Measurements from ENCODE around the gene ZBED4.

ZBED4 gene

GRCh38 chr22:49880281-49880680, 26.6 kb downstream of the ZBED4 start:
- no peak for DNase-seq (ENCODE audit: low read depth in 2 of 2)

GRCh38 chr22:49881856-49882255, 28.2 kb downstream of the ZBED4 start:
- no peak for DNase-seq (ENCODE audit: low read depth in 2 of 2)

GRCh38 chr22:49882519-49883293, 29.1 kb downstream of the ZBED4 start:
- no peak for DNase-seq (ENCODE audit: low read depth in 2 of 2)

GRCh38 chr22:49883294-49883640, 29.6 kb downstream of the ZBED4 start:
- DNase-seq (ENCODE audit: low read depth in 2 of 2) = no peak

- DNase-seq (ENCODE audit: low read depth in 2 of 2) = no peak
Observed at GRCh38 chr22:49884075-49884474, 30.4 kb downstream of the ZBED4 start.

- no peak for DNase-seq (ENCODE audit: low read depth in 2 of 2)
Observed at GRCh38 chr22:49884503-49885260, 31.0 kb downstream of the ZBED4 start.

GRCh38 chr22:49885281-49885680, 31.6 kb downstream of the ZBED4 start:
- DNase-seq (ENCODE audit: low read depth in 2 of 2) = no peak

GRCh38 chr22:49885881-49886280, 32.2 kb downstream of the ZBED4 start:
- no peak for DNase-seq (ENCODE audit: low read depth in 2 of 2)

- DNase-seq (ENCODE audit: low read depth in 2 of 2) = no peak
Observed at GRCh38 chr22:49886346-49887063, 32.9 kb downstream of the ZBED4 start.

- DNase-seq (ENCODE audit: low read depth in 2 of 2) = no peak
Observed at GRCh38 chr22:49887064-49887451, 33.4 kb downstream of the ZBED4 start.

GRCh38 chr22:49887702-49888101, 34.1 kb downstream of the ZBED4 start:
- DNase-seq (ENCODE audit: low read depth in 2 of 2) = no peak

GRCh38 chr22:49889071-49889470, 35.4 kb downstream of the ZBED4 start:
- DNase-seq (ENCODE audit: low read depth in 2 of 2) = no peak

GRCh38 chr22:49892226-49892899, 38.7 kb downstream of the ZBED4 start:
- no peak for DNase-seq (ENCODE audit: low read depth in 2 of 2)

GRCh38 chr22:49893025-49893424, 39.4 kb downstream of the ZBED4 start:
- no peak for DNase-seq (ENCODE audit: low read depth in 2 of 2)

GRCh38 chr22:49894322-49895054, 40.8 kb downstream of the ZBED4 start:
- no peak for DNase-seq (ENCODE audit: low read depth in 2 of 2)

- DNase-seq (ENCODE audit: low read depth in 2 of 2) = no peak
Observed at GRCh38 chr22:49896201-49896600, 42.6 kb downstream of the ZBED4 start.

GRCh38 chr22:49897015-49897684, 43.5 kb downstream of the ZBED4 start:
- no peak for DNase-seq (ENCODE audit: low read depth in 2 of 2)

GRCh38 chr22:49899530-49899929, 45.9 kb downstream of the ZBED4 start:
- DNase-seq (ENCODE audit: low read depth in 2 of 2) = no peak

- DNase-seq (ENCODE audit: low read depth in 2 of 2) = no peak
Observed at GRCh38 chr22:49900441-49901230, 47.0 kb downstream of the ZBED4 start.

- no peak for DNase-seq (ENCODE audit: low read depth in 2 of 2)
Observed at GRCh38 chr22:49901457-49901856, 47.8 kb downstream of the ZBED4 start.
